GM18873 (cell line): ENCODE measurements around the gene STK17B.
A peak's percentile ranks its signal among the peaks of the same experiment; 100 is the strongest.
"Not testable (repeated sequence)": the region's sequence is repeated elsewhere in the genome, so short reads cannot be mapped to it uniquely, and the experiment has no call there.

Experiments used
- ATAC-seq: cut with Tn5 transposase; IDR thresholded peaks from one replicate; pipeline ENCODE4 v1.9.1; 2021; ENCODE audit warnings: mild to moderate bottlenecking, moderate library complexity, moderate number of reproducible peaks; ENCODE audit not compliant: unreplicated experiment, low FRiP score

The STK17B gene

DNA sequence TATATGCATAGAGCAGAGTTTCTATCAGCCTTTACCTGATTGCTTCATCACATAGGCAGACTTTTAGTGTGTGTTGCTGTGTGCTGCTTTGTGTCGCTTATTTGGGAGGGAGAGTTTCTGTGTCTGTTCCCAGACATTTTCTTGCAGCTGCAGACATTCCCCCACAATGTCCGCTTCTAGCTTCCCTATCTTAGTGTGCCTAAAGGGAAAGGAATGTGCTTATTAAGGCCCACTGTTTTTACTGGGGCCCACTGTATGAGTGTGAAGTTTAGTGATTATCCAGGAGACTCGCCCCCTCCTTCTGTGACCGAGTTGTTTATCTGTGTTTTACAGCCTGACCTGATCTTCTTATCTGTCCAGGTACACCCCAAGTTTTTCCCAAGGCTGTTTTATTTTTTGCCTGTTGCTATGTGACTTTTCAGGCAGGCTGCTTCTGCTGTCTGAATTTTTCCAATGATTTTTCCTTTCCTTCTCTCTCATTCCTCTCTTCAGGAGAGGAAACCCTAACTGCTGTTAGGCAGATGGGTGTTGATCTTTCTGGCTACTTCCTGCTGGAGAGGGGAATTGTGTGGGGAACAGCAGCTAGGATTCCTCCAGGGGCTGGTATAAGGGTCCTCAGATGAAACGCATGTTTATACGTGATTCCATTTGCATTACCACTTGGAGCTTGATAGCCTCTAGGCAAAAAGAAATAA is 47.6 kb downstream of the STK17B start:
- ATAC-seq, result no peak

DNA sequence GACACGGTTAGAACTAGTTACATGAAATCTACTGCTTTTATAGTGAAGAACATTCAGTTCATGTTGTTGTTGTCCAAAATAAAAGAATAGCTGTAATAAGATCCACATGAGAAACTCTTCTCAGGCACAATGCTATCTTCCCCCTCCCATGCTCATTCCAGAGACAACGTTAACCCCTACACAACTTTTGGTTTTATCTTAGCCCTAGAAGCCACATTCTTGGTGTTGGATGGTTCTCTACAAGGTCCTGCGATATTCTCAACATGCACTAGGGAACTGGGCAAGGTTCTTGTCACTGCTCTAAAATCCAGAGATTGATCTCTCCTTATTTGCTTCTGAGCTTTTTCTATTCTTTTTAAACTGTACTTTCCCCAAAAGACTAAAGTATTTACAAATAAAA is 51.5 kb downstream of the STK17B start:
- ATAC-seq, result no peak

DNA sequence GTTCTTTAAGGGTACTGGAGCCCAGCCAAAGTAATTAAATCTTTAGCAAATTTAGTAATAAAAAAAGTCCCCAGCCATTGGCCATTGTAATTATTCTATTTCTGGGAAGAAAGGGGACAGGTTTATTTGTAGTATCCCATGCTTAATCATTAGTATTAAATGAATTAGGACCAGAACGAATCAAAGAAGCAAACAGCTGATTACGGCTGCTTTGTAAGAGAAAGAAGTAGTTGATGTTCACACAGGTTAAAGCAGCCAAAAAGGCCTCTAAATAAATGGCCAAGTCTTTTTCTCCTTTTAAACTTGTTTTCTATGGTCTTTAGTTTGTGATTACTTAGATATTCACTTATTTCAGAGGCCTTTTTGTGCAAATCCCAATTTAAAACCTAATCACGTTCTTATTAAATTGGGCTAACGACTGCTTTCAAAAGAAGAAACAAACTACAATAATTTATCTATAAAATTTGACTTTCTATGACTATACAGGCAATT is 54.1 kb downstream of the STK17B start:
- ATAC-seq, result no peak

DNA sequence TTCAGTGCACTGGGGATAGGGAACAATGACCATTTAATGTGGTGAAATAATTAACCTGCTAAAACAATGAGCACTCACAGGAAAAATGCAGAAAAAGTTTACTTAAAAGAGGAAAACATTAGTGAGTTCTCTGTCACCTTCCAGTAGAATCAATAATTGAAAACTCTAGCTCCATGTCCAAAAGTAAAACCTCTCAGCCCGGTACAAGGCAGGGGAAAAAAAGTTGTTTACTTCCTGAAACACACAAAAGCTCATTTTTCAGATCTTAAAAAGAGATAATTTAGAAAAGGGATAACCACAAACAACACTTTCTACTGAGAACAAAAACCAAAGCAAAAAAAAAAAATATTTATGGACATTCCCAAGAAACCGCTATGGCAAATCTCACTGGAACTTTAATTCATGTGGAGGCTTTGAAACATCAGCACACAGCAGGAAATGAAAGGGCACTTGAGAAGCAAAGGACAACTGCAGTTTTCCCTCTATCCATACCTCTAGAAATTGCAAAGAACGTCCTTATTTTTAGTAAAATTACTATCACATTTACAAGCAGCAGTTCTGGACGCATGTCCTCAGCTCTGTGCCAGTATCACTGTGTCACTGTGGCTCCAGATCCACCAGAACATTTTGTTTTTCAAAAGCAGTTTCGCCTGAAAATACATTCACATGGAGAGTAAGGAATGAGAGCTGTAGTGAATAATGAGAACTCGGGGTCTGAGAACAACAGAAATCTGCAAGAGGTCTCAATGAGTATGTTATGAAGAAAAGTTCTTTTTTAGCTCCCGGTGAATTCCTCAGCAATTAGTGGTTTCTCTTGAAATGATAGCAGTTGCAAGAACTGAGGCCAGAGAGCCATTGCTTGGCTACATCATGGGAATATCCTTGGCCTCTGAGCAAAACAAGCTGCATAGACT is 58.1 kb downstream of the STK17B start:
- no peak for ATAC-seq

DNA sequence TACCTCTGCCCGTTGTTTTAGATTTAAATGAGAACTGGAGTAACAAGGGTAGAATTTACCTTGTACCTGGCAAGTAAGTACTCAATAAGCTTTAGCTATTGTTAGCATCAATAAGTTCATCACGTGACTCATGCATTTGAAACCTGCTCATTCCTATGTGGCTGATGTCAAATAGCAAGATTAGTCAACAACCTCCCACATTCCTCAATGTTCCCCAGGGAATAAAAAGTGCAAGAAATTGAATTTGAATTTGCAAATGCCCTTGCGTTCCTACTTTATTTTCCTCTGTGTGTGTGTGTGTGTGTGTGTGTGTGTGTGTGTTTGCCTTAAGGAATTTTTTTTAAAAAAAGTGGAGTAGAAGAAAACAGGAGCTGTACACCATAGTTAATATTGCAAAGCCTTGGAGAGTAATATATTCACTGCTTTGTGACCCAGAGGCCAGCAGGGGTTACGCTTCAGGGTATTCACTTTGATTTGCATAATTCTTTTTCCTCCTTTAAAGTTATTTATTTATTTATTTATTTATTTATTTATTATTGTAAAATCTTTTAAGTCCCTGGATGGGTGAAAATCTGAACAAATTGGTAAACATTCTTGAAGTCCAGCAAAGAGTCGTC is 58.9 kb downstream of the STK17B start:
- ATAC-seq, result no peak

DNA sequence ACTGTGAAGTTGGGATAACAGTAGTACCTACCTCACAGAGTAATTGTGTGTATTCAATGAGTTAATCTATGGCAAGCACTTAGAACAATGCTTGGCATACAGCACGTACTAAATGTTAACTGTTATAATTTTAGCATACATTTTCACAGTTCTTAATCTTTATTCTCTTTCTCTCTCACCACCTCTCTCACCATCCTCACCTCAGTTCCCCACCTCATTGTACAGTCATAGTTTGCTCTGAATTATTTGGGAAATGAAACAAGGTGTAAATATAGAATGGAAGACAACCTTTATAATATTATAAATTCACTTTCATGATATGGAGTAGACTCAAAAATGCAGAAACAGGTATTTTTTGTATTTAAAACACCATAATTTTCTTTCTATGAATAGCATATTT is 62.8 kb downstream of the STK17B start:
- ATAC-seq, result no peak

DNA sequence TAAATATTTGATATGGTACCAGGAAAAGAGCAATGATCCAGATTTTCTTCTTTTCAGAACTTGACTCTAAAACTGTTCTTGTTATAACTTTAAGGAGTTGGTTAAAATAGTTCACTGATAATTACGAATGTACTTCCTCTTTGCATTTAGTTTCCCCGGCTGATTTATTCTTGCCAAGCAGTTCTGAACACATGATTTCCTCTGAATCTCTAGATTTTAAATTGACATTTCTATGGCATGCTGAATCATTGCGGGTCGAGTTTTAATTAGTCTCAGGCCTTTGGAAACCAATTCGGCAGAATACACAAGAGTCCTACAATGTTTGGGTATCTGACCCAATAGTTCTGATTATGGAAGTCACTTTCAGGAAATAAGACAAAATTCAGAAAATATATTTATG is 65.4 kb downstream of the STK17B start:
- no peak for ATAC-seq

DNA sequence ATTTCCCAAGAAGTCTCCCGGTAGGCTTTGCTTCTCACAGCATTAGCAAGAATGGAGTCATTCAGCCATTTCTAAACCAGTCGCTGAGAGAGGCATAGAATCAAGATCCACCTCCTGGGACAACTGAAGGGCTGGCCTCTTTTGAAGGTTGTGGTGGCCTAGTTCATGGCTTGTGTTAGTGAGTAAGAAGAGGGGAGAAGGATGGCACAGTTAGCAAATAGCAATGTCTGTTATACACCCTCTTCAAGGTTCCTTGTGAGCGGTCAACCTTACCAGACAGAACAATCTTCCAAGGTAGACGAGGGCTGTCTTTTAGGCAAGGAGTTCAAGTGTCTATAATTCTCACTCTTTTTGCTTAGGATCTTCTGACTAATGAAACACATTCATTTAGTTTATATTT is 67.3 kb downstream of the STK17B start:
- no peak for ATAC-seq

DNA sequence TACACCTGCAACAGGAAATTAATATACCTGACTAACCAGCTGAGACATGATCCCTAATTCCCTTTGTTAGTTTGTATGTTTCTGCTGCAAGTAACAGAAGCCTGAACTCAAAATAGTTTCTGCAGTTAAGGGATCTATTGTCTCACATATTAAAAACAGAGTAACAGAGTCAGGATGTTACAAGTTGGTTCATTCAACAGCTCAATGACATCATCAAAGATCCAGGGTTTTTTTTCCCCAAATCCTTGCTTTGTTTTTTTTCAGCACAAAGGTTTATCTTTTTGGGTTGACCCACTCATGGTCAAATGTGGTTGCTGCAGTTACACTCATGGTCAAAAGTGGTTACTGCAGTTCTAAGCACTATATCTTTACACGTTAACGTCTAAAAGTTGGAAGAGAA is 67.8 kb downstream of the STK17B start:
- ATAC-seq, result no peak

DNA sequence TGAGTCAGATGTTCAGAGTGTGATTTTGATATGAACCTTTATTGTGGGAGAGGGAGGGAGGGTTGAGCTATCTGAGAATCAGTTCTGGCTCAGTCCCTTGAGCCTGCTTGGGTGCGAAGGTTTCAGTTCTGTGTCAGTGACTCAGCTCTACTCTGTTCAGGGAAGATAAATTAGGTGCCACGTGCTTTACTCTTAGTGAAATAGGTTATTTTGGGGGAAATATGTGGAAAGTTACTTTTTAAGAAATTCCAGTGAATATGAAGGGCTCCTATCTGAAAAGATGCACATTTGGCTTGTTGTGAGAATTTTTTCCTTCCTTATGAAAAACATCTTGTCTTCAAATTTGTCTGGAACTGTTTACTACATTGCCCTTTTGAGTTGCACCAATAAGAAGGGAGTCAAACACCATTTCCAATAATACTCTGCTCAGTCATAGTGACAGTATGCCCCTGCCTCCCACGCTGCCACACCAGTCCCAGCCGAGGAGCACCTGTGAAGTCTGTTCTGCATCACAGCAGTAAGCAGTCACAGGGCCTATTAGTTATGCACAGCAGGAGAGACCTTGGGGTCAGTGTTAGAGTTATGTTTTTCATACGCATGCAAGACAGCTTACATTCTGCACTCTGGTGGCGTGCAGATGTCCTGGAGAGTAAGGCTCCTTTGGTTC is 69.9 kb downstream of the STK17B start:
- peak; percentile 94 for ATAC-seq

DNA sequence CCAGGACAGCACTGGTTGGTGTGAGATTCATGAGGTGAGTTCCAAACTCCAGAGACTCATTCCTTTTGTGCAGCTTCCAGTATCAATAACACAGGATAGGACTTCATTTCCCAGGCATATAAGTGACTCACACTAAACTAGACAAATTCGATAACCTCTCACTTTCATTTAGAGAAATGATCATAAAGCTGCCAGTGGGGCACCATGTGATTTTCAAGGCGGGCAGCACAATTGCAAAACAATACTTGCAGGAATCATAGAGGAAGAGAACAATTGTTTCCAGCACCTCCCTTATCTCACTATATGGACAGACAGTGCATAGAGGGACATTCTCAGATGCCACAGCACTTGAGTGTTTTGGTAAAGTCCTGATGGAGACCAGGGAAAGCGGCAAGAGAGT is 71.5 kb downstream of the STK17B start:
- no peak for ATAC-seq

DNA sequence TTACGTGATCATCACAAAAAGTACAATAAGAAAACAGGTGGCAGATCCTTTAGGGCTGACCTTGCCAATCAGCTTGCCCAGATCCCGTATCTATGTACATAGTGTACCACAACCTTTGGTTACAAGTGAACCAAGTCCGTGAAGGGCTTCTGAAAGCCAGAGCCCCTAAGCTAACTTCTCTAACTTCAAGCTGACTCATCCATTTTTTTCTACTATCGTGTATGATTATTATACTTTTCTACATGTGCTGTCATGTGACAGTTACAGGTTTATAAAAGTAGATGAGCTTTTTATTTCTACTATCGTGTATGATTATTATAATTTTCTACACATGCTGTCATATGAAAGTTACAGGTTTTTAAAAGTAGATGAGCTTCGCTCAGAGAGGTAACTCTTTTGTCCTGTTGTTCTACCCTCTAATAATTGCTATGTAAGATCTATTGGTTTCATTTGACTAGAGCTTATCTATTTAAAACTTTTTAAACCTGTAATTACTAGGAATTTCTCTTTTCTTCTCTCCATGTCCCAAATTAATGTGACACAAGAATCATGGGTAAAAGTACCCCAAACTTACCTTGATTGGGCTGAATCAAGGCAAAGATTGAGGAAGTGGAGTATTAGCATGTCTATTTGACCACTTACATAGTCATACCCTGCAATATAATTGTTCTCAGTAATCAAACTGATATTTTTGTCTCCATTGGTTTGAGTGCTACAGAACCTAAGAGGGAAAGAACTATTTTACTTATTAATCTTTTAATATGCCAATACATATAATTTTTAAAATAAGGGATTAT is 73.3 kb downstream of the STK17B start:
- ATAC-seq, result no peak

DNA sequence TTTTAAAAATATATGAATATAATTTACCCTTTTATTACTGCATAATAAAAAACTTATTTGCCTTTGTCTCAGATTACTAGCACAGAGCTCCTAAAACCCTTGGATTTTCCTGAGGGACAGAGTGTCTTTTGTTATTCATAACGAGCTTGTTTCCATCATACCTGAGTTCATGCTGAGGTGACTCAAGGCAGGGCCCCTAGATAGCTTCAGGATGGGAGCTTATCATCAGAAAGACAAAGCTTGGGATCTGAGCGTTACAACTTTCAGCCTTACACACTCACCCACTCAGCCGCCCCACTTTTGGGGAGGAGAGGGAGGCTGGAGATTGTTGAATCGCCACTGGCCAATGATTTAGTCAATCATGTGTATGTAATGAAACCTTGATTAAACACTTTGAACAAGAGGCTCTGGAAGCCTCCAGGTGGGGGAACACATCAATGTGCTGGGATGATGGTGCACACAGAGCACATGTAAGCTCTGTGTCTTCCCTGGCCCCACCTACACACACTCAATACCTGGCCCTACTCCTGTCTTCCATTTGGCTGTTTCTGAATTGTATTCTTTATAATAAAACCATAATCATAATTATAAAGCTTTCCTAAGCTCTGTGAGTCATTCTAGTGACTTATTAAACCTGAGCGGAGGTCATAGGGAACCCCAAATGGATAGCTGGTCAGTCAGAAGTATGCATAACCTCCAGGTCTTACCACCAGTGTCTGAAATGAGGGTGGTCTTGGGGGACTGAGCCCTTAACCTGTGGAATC is 74.2 kb downstream of the STK17B start:
- ATAC-seq, result no peak

DNA sequence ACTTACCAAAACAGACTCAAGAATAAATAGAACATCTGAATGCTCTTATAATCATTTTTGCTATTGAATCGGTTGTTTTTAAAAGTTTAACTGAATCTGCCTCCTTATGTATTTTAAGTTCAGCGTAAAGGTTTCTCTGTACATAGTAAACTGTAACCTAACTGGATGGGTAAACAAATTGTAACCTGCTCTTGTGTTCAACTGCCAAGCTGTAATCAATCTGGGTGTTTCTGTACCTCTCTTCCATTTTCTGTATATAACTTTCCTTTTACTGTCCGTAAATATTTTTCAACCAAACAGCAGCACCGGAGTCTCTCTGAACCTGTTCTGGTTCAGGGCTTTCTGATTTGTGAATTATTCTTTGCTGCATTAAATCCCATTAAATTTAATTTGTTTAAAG is 75.1 kb downstream of the STK17B start:
- ATAC-seq, result no peak

DNA sequence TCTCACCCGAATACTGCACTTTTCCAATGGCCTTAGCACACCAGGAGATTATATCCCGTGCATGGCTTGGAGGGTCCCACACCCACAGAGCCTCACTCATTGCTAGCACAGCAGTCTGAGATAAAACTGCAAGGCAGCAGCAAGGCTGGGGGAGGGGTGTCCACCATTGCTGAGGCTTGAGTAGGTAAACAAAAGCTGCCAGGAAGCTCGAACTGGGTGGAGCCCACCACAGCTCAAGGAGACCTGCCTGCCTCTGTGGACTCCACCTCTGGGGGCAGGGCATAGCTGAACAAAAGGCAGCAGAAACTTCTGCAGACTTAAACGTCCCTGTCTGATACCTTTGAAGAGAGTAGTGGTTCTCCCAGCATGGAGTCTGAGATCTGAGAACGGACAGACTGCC is 81.9 kb downstream of the STK17B start:
- ATAC-seq, result not testable (repeated sequence)

DNA sequence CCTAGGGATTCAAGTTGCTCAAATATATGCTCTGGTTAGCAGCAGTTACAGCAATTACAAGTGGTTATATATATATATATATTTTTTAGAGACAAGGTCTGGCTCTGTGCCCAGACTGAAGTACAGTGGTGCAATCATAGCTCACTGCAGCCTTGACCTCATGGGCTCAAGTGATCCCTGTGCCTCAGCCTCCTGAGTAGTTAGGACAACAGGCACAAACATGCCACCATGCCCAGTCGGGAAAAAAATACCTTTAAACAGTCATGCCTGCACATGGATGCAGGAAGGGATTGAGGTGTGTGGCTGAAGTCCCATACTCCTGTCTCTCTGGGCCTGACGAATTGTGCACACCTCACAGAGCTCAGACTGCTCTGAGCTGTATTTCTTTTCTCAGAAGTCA is 83.2 kb downstream of the STK17B start:
- no peak for ATAC-seq

DNA sequence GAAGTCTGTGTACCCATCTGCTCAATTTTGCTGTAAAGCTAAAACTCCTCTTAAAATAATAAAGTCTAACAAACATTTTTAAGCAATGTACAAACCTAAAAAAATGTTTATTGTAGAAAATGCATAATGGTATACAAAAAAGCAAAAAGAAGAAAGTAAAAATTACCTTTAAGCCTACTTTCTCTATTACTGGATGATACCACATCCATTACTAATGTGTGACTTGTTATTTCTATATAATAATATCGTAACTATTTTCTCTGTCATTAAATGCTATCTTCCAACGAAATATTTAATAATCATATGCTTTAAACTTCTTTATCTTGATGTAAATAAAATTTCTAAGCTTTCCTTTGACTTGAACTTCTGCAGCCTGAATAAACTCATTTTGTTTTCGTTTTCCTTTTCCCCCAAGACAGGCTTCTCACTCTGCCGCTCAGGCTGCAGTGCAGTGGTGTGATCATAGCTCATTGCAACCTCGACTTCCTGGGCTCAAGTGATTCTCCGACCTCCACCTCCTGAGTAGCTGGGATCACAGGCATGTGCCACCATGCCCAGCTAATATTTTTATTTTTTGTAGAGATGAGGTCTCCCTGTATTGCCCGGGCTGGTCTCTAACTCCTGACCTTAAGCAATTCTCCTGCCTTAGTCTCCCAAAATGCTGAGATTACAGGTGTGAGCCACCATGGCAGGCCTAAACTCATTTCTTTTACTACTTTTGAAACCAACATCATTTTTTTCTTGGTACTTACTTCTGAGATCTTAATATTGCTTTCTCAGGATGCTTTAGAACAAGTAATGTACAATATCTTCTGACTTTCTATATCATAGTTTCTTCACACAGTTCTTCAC is 84.6 kb downstream of the STK17B start:
- no peak for ATAC-seq

DNA sequence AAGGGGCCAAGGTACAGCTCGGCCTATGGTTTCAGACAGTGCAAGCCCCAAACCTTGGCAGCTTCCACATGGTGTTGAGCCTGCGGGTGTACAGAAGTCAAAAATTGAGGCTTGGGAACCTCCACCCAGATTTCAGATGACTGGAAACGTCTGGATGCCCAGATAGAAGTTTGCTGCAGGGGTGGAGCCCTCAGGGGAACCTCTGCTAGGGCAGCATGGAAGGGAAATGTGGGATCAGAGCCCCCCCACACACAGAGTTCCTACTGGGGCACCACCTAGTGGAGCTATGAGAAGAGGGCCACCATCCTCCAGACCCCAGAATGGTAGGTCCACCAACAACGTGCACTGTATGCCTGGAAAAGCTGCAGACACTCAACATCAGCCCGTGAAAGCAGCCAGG is 87.8 kb downstream of the STK17B start:
- ATAC-seq, result no peak
